ENCODE measurements around the gene FGF21.

FGF21 gene

GRCh38 chr19:48802623-48803022 is 47.3 kb downstream of the FGF21 start:
- no peak overlapping the region for H3K27ac Mint-ChIP-seq
- intact Hi-C loops (cut with micrococcal nuclease), result no loop called here
- H3K4me3 Mint-ChIP-seq, result no peak overlapping the region
- H3K4me1 Mint-ChIP-seq (ENCODE audit: low read depth), result peaks cover under 1% of the 10 kb centered on the region
- no peaks in the 10 kb centered on the region for H3K27me3 Mint-ChIP-seq
- H3K36me3 Mint-ChIP-seq (ENCODE audit: low read depth), result peaks cover 42% of the 10 kb centered on the region
- no peaks in the 10 kb centered on the region for H3K9me3 Mint-ChIP-seq

GRCh38 chr19:48804496-48804895 is 49.2 kb downstream of the FGF21 start:
- peaks cover 33% of the 10 kb centered on the region for H3K36me3 Mint-ChIP-seq (ENCODE audit: low read depth)

GRCh38 chr19:48805452-48805851 is 50.1 kb downstream of the FGF21 start:
- Mint-ChIP-seq H3K36me3 (ENCODE audit: low read depth) (peaks cover 27% of the 10 kb centered on the region), H3K4me3 (no peak overlapping the region), H3K27ac (no peak overlapping the region), H3K4me1 (ENCODE audit: low read depth) (peaks cover 24% of the 10 kb centered on the region), H3K27me3 (no peaks in the 10 kb centered on the region), H3K9me3 (no peaks in the 10 kb centered on the region)
- intact Hi-C loops (cut with micrococcal nuclease), result no loop called here

More at GRCh38 chr19:48804496-48804895, 49.2 kb downstream of the FGF21 start:
- H3K27ac Mint-ChIP-seq, result no peak overlapping the region
- no peak overlapping the region for H3K4me3 Mint-ChIP-seq
- H3K27me3 Mint-ChIP-seq, result no peaks in the 10 kb centered on the region
- H3K4me1 Mint-ChIP-seq (ENCODE audit: low read depth), result peaks cover 14% of the 10 kb centered on the region
- no peaks in the 10 kb centered on the region for H3K9me3 Mint-ChIP-seq
- intact Hi-C loops (cut with micrococcal nuclease), result no loop called here

GRCh38 chr19:48806518-48806817 is 51.1 kb downstream of the FGF21 start:
- peaks cover 32% of the 10 kb centered on the region for H3K36me3 Mint-ChIP-seq (ENCODE audit: low read depth)
- H3K27me3 Mint-ChIP-seq, result peaks cover 2% of the 10 kb centered on the region
- no peaks in the 10 kb centered on the region for H3K9me3 Mint-ChIP-seq
- no peak overlapping the region for H3K27ac Mint-ChIP-seq
- H3K4me3 Mint-ChIP-seq, result no peak overlapping the region
- H3K4me1 Mint-ChIP-seq (ENCODE audit: low read depth), result peaks cover 28% of the 10 kb centered on the region
- intact Hi-C loops (cut with micrococcal nuclease), result no loop called here

GRCh38 chr19:48806818-48807589 is 51.7 kb downstream of the FGF21 start:
- peaks cover 30% of the 10 kb centered on the region for H3K4me1 Mint-ChIP-seq (ENCODE audit: low read depth)
- intact Hi-C loops (cut with micrococcal nuclease), result no loop called here
- H3K4me3 Mint-ChIP-seq, result no peak overlapping the region
- H3K36me3 Mint-ChIP-seq (ENCODE audit: low read depth), result peaks cover 32% of the 10 kb centered on the region
- peaks cover 2% of the 10 kb centered on the region for H3K27me3 Mint-ChIP-seq
- H3K27ac Mint-ChIP-seq, result no peak overlapping the region
- H3K9me3 Mint-ChIP-seq, result no peaks in the 10 kb centered on the region

- intact Hi-C loops (cut with micrococcal nuclease), result no loop called here
- Mint-ChIP-seq H3K36me3 (ENCODE audit: low read depth) (peaks cover 32% of the 10 kb centered on the region), H3K4me1 (ENCODE audit: low read depth) (peaks cover 37% of the 10 kb centered on the region), H3K4me3 (no peak overlapping the region), H3K27me3 (peaks cover 2% of the 10 kb centered on the region), H3K27ac (no peak overlapping the region), H3K9me3 (no peaks in the 10 kb centered on the region)
Measured at GRCh38 chr19:48807590-48808308, 52.4 kb downstream of the FGF21 start.
